ENCODE data around the gene EGFR.

The EGFR gene

GRCh38 chr7:55129541-55130394, 111.0 kb downstream of the EGFR start:
- ATAC-seq: no peak

GRCh38 chr7:55130395-55131141, 111.8 kb downstream of the EGFR start:
- ATAC-seq: no peak

GRCh38 chr7:55131142-55131929, 112.5 kb downstream of the EGFR start:
- ATAC-seq: no peak

- ATAC-seq: peak; percentile 23 to 36
Observed at GRCh38 chr7:55132550-55132889, 113.7 kb downstream of the EGFR start.

- ATAC-seq: peak; percentile 62 to 69
Observed at GRCh38 chr7:55132890-55133551, 114.2 kb downstream of the EGFR start.

- no peak for ATAC-seq
Observed at GRCh38 chr7:55133630-55134358, 115.0 kb downstream of the EGFR start.

- no peak for ATAC-seq
Observed at GRCh38 chr7:55134359-55134725, 115.5 kb downstream of the EGFR start.

GRCh38 chr7:55134786-55135185, 116.0 kb downstream of the EGFR start:
- ATAC-seq: no peak

- no peak for ATAC-seq
Observed at GRCh38 chr7:55135462-55135861, 116.6 kb downstream of the EGFR start.

GRCh38 chr7:55138663-55139062, 119.8 kb downstream of the EGFR start:
- no peak for ATAC-seq

GRCh38 chr7:55140221-55140940, 121.6 kb downstream of the EGFR start:
- ATAC-seq: no peak

GRCh38 chr7:55140941-55141278, 122.1 kb downstream of the EGFR start:
- ATAC-seq: no peak

GRCh38 chr7:55142919-55143600, 124.2 kb downstream of the EGFR start:
- no peak for ATAC-seq

GRCh38 chr7:55144333-55145317, 125.8 kb downstream of the EGFR start:
- no peak for ATAC-seq

- no peak for ATAC-seq
Observed at GRCh38 chr7:55145606-55146005, 126.8 kb downstream of the EGFR start.

GRCh38 chr7:55147101-55147500, 128.3 kb downstream of the EGFR start:
- ATAC-seq: no peak

- ATAC-seq: no peak
Observed at GRCh38 chr7:55147736-55148135, 128.9 kb downstream of the EGFR start.

- no peak for ATAC-seq
Observed at GRCh38 chr7:55148571-55148970, 129.8 kb downstream of the EGFR start.

- no peak for ATAC-seq
Observed at GRCh38 chr7:55149001-55149400, 130.2 kb downstream of the EGFR start.

- ATAC-seq: no peak
Observed at GRCh38 chr7:55150166-55150565, 131.3 kb downstream of the EGFR start.

Data from activated CD4-positive, CD25-positive, alpha-beta regulatory T cell treated with anti-CD3 and anti-CD28 coated beads, Interleukin-2, amount 50 U/mL, for 24 hours (primary cell).